Measurements from ENCODE around the gene CLTA.
A peak's percentile ranks its signal among the peaks of the same experiment; 100 is the strongest.

The CLTA gene

GRCh38 chr9:36190388-36191289 lies at the start of gene CLTA (continued):
- TF ChIP-seq, protein P1, sequence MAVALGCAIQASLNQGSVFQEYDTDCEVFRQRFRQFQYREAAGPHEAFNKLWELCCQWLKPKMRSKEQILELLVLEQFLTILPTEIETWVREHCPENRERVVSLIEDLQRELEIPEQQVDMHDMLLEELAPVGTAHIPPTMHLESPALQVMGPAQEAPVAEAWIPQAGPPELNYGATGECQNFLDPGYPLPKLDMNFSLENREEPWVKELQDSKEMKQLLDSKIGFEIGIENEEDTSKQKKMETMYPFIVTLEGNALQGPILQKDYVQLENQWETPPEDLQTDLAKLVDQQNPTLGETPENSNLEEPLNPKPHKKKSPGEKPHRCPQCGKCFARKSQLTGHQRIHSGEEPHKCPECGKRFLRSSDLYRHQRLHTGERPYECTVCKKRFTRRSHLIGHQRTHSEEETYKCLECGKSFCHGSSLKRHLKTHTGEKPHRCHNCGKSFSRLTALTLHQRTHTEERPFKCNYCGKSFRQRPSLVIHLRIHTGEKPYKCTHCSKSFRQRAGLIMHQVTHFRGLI (tag by site-specific recombination; IDR thresholded peaks at IDR 0.05): peak; percentile 95
- TF ChIP-seq ZNF626 (tag by site-specific recombination; IDR thresholded peaks at IDR 0.05) (no peak), ZNF366 (tag by site-specific recombination; conservative IDR thresholded peaks at IDR 0.05) (no peak), ZNF423 (tag by site-specific recombination; IDR thresholded peaks at IDR 0.05) (no peak), MYNN (tag by site-specific recombination; IDR thresholded peaks at IDR 0.05; ENCODE audit: borderline replicate concordance) (no peak; the same call in 1 of the 2 replicates), EGR2 (tag by site-specific recombination; IDR thresholded peaks at IDR 0.05; ENCODE audit: low read depth) (0 out of 2 replicates have a peak, but pooled peaks have one; percentile 6), ZNF596 (tag by site-specific recombination; IDR thresholded peaks at IDR 0.05) (no peak), GLI2 (tag by site-specific recombination; IDR thresholded peaks at IDR 0.05; ENCODE audit: borderline replicate concordance, low read depth) (no peak), ZNF639 (tag by site-specific recombination; IDR thresholded peaks at IDR 0.05) (no peak), ZNF19 (tag by site-specific recombination; IDR thresholded peaks at IDR 0.05; ENCODE audit: low read depth) (no peak), SCRT2 (tag by site-specific recombination; IDR thresholded peaks at IDR 0.05) (no peak), ZNF488 (tag by site-specific recombination; IDR thresholded peaks at IDR 0.05) (no peak), ZNF132 (tag by site-specific recombination; IDR thresholded peaks at IDR 0.05; ENCODE audit: borderline replicate concordance) (no peak), ZNF785 (tag by site-specific recombination; IDR thresholded peaks at IDR 0.05) (no peak), GLI4 (tag by site-specific recombination; IDR thresholded peaks at IDR 0.05) (no peak), HIC1 (tag by site-specific recombination; IDR thresholded peaks at IDR 0.05) (no peak), ZNF416 (tag by site-specific recombination; IDR thresholded peaks at IDR 0.05) (no peak), ZFP69B (tag by site-specific recombination; IDR thresholded peaks at IDR 0.05) (no peak), OSR2 (tag by site-specific recombination; IDR thresholded peaks at IDR 0.05) (no peak), ZNF112 (tag by site-specific recombination; IDR thresholded peaks at IDR 0.05) (no peak), ZNF211 (tag by site-specific recombination; IDR thresholded peaks at IDR 0.05; ENCODE audit: low read depth) (no peak), ZSCAN4 (tag by site-specific recombination; IDR thresholded peaks at IDR 0.05) (no peak), ZNF202 (tag by site-specific recombination; IDR thresholded peaks at IDR 0.05; ENCODE audit: borderline replicate concordance) (no peak), ZNF10 (tag by site-specific recombination; IDR thresholded peaks at IDR 0.05) (peak; percentile 49; the same call in 1 of the 2 replicates)
- TF ChIP-seq, protein P2, sequence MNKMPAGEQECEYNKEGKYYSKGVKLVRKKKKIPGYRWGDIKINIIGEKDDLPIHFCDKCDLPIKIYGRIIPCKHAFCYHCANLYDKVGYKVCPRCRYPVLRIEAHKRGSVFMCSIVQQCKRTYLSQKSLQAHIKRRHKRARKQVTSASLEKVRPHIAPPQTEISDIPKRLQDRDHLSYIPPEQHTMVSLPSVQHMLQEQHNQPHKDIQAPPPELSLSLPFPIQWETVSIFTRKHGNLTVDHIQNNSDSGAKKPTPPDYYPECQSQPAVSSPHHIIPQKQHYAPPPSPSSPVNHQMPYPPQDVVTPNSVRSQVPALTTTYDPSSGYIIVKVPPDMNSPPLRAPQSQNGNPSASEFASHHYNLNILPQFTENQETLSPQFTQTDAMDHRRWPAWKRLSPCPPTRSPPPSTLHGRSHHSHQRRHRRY (tag by site-specific recombination; IDR thresholded peaks at IDR 0.05): no peak
- TF ChIP-seq, protein P3, sequence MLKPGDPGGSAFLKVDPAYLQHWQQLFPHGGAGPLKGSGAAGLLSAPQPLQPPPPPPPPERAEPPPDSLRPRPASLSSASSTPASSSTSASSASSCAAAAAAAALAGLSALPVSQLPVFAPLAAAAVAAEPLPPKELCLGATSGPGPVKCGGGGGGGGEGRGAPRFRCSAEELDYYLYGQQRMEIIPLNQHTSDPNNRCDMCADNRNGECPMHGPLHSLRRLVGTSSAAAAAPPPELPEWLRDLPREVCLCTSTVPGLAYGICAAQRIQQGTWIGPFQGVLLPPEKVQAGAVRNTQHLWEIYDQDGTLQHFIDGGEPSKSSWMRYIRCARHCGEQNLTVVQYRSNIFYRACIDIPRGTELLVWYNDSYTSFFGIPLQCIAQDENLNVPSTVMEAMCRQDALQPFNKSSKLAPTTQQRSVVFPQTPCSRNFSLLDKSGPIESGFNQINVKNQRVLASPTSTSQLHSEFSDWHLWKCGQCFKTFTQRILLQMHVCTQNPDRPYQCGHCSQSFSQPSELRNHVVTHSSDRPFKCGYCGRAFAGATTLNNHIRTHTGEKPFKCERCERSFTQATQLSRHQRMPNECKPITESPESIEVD (tag by site-specific recombination; IDR thresholded peaks at IDR 0.05): no peak
- TF ChIP-seq, protein P4, sequence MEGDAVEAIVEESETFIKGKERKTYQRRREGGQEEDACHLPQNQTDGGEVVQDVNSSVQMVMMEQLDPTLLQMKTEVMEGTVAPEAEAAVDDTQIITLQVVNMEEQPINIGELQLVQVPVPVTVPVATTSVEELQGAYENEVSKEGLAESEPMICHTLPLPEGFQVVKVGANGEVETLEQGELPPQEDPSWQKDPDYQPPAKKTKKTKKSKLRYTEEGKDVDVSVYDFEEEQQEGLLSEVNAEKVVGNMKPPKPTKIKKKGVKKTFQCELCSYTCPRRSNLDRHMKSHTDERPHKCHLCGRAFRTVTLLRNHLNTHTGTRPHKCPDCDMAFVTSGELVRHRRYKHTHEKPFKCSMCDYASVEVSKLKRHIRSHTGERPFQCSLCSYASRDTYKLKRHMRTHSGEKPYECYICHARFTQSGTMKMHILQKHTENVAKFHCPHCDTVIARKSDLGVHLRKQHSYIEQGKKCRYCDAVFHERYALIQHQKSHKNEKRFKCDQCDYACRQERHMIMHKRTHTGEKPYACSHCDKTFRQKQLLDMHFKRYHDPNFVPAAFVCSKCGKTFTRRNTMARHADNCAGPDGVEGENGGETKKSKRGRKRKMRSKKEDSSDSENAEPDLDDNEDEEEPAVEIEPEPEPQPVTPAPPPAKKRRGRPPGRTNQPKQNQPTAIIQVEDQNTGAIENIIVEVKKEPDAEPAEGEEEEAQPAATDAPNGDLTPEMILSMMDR (tag by site-specific recombination; IDR thresholded peaks at IDR 0.05): peak; percentile 34; the same call in 1 of the 2 replicates
